Left renal pelvis (tissue), 4 donors: Measurements from ENCODE around the gene FKBP10. TPM values are rescaled to one million over a fixed set of nuclear protein-coding genes. Genes with fewer than 3 reads are reported as not detected.

Experiments
- polyA plus RNA-seq, 4 donors: library from polyadenylated mRNA; unstranded; fragments of 120-200 nt; gene quantifications; one replicate each; pipeline ENCODE4 v1.2.1, GENCODE V29; 2013; ENCODE audit not compliant: insufficient read length in 4 of 4

FKBP10 gene
- polyA plus RNA-seq, 4 donors: 141 to 260 (median 161) TPM

Other genes starting within 250 kb of the FKBP10 start
- gene KRT9, start 240.9 kb upstream of the FKBP10 start, polyA plus RNA-seq: not detected
- gene KRT14, start 226.1 kb upstream of the FKBP10 start, polyA plus RNA-seq: under 1 TPM; 0.24 to 0.44 (median 0.36) TPM
- gene KRT16, start 200.2 kb upstream of the FKBP10 start, polyA plus RNA-seq: not detected
- gene KRT17, start 188.4 kb upstream of the FKBP10 start, polyA plus RNA-seq: 1 to 10 TPM; 1.2 to 3.1 (median 1.5) TPM
- 100 to 1,000 TPM; 669 to 825 (median 761) TPM for gene EIF1, start 124.1 kb upstream of the FKBP10 start, polyA plus RNA-seq
- not detected for gene GAST, start 100.7 kb upstream of the FKBP10 start, polyA plus RNA-seq
- gene HAP1, start 78.4 kb upstream of the FKBP10 start, polyA plus RNA-seq: 1 to 10 TPM in 2 of 4 donors, under 1 TPM in 2; 0.69 to 1.5 (median 0.92) TPM
- gene JUP, start 26.3 kb upstream of the FKBP10 start, polyA plus RNA-seq: 100 to 1,000 TPM in 3 of 4 donors, 10 to 100 TPM in 1; 74.9 to 239 (median 187) TPM
- 10 to 100 TPM; 33.9 to 49.4 (median 39.8) TPM for gene P3H4, start 1.1 kb upstream of the FKBP10 start, polyA plus RNA-seq
- 100 to 1,000 TPM in 1 of 4 donors, 10 to 100 TPM in 3; 72.3 to 118 (median 91.4) TPM for gene NT5C3B, start 23.2 kb downstream of the FKBP10 start, polyA plus RNA-seq
- gene KLHL10, start 24.8 kb downstream of the FKBP10 start, polyA plus RNA-seq: under 1 TPM; 0.16 to 0.34 (median 0.26) TPM
- 10 to 100 TPM in 1 of 4 donors, 1 to 10 TPM in 3; 6.7 to 10.9 (median 9.3) TPM for gene KLHL11, start 52.4 kb downstream of the FKBP10 start, polyA plus RNA-seq
- 10 to 100 TPM; 79.7 to 90.8 (median 86.2) TPM for gene ACLY, start 105.9 kb downstream of the FKBP10 start, polyA plus RNA-seq
- gene ODAD4, start 117.6 kb downstream of the FKBP10 start, polyA plus RNA-seq: 1 to 10 TPM; 2.0 to 7.5 (median 6.8) TPM
- gene CNP, start 153.8 kb downstream of the FKBP10 start, polyA plus RNA-seq: 10 to 100 TPM; 55.9 to 72.1 (median 60.9) TPM
- 100 to 1,000 TPM in 3 of 4 donors, 10 to 100 TPM in 1; 97.1 to 168 (median 148) TPM for gene DNAJC7, start 204.4 kb downstream of the FKBP10 start, polyA plus RNA-seq
- gene NKIRAS2, start 207.1 kb downstream of the FKBP10 start, polyA plus RNA-seq: 10 to 100 TPM; 39.3 to 52.2 (median 48.7) TPM
- 1 to 10 TPM; 3.1 to 6.0 (median 3.3) TPM for gene C17orf113, start 237.6 kb downstream of the FKBP10 start, polyA plus RNA-seq